GM18858 (cell line): ENCODE measurements around the gene AHRR.

Experiments
- ATAC-seq: cut with Tn5 transposase; IDR thresholded peaks from one replicate; pipeline ENCODE4 v1.9.1; 2021; ENCODE audit not compliant: unreplicated experiment

The AHRR gene

GRCh38 chr5:345404-346195 is 24.1 kb downstream of the AHRR start:
- ATAC-seq: no peak

DNA sequence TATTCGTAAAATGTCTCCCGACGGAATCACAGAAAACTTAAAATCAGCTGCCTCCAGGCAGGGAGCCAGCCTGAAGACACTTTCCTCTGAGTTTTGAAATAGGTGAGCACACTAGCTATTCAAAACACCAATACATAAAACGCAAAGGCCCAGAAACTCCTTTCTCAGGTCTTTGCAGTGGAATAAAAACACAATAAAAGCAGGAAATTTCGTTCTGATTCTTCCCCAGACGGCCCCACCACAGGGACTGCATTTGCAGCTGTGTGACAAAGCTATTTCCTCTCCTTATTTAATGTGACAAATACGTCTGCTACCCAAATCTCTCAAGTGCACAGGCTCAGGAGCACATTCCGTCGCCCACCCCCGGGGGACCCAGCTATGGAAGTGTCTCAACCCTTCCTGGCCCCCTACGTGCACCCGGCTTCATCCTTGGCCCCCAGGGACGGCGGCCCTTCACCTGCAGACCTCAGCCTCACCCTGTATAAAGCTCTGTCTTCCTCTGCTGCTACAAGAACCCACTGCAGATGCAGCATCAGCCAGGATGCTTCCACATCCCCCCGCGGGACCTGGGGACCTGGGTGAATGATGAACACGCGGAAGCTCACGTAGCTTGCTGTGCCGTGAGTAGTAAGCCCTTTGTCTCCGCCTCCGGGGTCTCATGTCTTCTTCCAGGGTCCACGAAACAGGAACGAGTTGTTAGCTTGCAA is 24.9 kb downstream of the AHRR start:
- ATAC-seq: no peak

DNA sequence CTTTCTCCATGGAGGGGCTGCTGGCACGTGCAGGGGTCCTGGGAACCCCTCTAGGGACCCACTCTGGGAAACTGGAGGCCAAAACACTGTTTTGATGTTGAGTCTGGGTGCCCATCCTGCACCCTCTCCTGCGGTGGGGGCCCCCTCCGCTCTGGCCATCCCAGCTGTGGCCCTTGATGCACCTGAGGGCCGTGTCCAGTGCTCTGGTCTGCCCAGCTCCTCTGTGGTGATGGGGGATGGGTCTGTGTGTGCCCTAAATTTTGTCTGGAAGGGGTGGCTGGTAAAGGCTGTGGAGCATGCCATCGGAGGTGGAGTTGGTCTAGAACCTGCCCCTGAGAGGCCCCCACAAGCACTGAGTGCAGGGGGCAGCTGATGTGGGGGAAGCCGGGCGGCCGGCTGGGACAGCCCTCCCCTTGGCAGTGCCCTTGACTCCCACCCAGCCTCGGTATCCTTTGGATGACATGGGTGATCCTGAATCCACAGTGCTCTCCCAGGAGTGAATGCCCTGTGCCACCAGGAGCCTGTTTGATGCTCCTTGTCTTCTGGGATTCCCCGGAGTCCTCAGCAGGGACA is 26.3 kb downstream of the AHRR start:
- ATAC-seq: no peak

DNA sequence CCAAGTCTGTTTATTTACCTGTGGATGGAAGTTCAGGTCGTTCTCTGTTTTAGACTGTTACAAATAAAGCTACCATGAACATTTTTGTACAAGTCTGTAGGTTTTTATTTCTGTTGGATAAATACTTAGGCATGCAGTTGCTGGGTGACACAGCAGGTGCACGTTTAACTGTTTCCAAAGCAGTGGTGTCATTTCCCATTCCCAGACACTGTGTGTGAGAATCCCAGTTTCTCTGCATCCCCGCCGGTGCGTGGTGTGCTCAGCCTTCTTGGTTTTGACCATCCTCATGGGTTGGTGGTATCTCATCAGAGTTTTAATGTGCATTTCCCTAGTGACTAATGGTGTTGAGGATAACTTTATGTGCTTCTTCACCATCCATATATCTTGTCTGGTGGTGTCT is 27.2 kb downstream of the AHRR start:
- no peak for ATAC-seq

GRCh38 chr5:350355-350754 is 28.8 kb downstream of the AHRR start:
- ATAC-seq: no peak

DNA sequence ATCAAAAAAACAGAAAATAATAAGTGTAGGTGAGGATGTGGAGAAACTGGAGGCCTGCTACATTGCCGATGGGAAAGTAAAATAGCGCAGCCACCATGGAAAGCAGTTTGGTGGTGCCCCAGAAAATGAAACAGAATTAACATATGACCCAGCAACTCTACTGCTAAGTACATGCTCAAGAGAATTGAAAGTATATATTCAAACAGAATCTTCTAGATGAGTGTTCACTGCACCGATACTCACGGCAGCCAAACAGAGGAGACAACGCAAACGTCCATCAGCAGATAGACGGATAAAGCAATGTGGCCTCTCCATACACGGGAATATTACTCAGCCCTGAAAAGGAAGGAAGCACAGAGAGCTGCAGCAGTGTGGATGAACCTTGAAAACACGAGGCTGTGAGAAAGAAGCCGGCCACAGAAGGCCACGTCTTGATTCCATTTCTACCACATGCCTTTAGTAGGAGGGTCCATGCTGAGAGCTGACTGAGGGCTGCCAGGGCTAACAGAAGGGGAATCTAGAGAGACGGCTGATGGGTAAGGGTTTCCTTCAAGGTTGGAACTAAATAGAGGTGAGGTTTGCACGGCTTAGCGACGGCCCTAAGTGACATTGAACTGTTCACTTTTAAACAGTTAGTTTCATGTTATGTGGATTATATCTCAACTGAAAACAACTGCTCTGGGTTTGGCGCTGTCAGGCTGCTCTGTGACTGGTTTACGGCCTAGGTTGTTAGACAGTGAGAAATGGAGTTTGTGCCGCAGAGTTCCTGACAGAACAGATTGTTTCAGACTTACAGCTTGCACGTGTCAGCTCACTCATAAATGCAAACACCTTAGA is 29.8 kb downstream of the AHRR start:
- ATAC-seq: no peak

GRCh38 chr5:351921-352245 is 30.4 kb downstream of the AHRR start:
- ATAC-seq: no peak

DNA sequence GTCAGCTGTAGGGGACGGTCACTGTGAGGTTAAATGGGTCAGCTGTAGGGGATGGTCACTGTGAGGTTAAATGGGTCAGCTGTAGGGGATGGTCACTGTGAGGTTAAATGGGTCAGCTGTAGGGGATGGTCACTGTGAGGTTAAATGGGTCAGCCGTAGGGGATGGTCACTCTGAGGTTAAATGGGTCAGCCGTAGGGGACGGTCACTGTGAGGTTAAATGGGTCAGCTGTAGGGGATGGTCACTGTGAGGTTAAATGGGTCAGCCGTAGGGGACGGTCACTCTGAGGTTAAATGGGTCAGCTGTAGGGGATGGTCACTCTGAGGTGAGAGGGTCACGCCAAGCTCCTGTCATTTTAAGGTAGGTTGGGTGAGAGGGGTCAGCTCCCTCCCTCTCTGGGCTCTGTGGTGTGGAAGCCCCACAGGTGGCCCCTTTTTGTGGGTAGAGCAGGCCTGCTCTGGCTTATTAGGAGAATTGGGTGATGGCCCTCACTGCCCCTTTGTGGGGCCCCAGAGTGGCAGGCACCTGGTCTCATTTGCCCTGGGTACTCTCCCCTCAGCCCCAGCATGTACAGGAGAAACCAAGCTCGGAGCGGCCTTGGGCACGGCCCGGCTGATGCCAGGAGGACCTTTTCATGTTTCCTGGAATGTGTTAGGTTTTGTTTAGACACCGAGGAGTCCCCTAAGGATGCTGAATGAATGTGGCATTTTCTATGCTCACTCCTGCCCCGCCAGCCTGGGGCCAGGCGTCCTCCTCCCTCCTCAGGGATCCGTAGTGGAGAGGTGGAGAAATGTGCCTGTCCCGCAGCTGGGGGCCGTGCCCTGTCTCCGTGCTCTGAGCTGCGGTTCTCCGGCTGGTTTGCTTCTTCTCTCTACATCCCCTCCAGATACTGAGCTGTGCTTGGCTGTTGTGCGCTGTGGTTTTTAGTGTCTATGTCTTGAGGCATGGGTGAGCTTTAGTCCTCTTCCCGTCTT is 31.4 kb downstream of the AHRR start:
- no peak for ATAC-seq

DNA sequence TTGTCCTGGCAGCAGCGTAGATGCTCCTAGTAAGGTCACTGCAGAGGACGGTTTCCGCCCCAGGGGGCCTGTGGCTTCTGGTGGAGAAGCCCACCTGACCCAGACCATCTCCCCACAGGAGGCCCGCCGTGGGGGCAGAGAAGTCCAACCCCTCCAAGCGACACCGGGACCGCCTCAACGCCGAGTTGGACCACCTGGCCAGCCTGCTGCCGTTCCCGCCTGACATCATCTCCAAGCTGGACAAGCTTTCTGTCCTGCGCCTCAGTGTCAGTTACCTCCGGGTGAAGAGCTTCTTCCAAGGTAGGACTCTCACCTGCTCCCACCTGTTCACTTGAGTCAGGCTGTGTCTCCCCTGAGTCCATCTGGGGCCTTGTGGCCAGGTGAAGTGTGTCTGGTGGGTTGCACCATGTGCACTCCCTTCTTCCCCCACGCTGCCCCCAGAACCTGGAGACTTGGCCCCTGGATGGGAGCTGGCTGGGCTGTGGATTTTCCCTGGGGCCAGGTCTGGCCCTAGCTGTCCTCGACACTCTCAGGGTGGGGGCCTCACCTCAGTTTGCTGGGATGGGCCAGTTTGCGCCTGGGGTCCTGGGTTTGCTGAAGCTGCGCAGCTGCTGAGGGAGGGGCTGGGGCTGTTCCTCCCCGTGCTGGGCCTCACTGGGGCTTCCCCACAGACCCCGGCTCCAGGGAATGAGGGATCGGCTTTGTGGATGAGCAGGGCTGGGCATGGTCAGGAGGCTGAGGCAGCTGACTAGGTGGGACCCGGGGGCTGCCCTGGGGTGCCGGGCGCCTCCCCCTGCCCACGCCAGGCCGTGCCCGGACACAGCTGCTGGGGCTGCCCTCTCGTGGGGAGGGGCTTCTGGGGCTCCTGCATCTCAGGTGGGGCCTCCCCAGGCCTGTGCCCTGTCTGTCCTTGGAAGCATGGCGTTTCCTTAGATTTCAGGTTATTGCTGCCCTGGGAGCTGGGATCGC is 32.4 kb downstream of the AHRR start:
- no peak for ATAC-seq

GRCh38 chr5:354581-355378 is 33.3 kb downstream of the AHRR start:
- ATAC-seq: no peak

GRCh38 chr5:355379-355935 is 33.9 kb downstream of the AHRR start:
- ATAC-seq: no peak

- ATAC-seq: no peak
These were observed 34.4 kb downstream of the AHRR start for GRCh38 chr5:355958-356357.

DNA sequence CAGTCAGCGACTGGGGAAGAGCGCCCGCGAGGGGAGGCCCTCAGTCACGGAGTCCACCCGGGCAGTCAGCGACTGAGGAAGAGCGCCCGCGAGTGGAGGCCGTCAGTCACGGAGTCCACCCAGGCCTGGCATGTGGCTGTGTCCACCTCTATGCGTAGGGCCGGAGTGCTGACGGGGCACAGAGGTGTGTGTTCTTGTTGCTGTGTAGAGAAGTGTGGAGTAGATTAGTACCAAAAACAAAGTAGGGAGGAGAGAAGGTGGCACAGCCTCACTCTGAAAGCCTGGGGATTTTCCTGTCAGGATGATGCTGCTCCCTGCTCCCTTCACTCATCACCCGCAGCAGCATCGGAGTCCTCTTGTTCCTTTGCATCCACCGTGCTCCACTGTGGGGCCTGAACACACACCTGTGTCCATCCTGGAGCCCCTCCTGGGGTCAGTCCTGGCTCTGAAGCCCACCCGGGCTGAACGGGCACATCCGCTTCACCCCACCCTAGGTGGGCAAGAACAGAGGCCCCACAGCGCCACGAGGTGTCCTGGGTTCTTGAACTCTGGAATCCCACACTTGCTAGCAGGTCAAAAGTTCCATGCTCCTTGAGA is 37.9 kb downstream of the AHRR start:
- no peak for ATAC-seq

DNA sequence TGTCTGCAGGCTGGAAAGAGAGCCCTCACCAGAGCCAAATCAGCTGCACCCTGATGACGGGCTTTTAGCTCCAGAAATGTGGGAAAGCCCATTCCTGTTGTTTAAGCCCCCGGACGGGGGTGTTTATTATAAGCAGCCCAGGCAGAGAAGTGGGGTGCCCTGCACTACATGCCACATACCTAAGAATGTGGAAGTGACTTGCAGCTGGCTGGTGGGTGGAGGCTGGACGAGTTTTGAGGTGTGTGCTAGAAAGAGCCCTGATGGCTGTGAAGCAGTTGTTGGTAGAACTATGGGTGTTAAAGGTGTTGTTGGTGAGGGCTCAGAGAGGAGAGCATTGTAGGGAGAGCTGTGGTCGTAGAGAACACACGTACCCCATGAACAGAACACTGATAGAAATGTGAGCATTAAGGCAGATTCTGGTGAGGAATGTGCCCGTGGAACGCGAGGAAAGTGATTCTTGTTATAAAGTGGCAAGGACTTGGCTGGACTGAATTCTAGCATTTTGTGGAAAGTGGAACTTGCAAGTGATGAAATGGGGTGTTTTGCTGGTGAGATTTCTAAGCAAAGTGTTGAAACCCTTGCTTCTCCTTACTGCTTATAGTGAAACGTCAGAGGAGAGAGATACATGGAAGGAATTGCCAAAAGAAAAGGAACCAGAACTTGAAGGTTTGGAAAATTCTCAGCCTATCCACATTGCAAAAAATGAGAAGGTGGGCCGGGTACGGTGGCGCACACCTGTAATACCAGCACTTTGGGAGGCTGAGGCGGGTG is 38.9 kb downstream of the AHRR start:
- ATAC-seq: no peak

DNA sequence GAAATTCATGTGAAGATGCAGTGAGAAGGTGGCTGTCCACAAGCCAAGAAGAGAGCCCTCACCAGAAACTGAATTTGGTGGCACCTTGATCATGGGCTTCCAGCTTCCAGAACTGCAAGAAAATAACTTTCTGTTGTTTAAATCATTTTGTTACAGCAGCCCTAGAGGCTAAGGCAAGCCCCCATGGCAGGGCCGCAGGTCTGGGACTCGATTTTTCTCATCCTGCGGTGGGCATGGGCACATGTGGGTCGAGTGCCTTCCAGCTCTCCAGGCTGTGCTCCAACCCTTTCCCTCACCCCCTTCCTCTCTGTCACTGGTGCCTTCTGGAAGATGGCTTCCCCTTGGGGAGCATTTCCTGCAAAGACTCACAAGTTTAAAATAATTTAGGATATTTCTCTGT is 40.7 kb downstream of the AHRR start:
- no peak for ATAC-seq

DNA sequence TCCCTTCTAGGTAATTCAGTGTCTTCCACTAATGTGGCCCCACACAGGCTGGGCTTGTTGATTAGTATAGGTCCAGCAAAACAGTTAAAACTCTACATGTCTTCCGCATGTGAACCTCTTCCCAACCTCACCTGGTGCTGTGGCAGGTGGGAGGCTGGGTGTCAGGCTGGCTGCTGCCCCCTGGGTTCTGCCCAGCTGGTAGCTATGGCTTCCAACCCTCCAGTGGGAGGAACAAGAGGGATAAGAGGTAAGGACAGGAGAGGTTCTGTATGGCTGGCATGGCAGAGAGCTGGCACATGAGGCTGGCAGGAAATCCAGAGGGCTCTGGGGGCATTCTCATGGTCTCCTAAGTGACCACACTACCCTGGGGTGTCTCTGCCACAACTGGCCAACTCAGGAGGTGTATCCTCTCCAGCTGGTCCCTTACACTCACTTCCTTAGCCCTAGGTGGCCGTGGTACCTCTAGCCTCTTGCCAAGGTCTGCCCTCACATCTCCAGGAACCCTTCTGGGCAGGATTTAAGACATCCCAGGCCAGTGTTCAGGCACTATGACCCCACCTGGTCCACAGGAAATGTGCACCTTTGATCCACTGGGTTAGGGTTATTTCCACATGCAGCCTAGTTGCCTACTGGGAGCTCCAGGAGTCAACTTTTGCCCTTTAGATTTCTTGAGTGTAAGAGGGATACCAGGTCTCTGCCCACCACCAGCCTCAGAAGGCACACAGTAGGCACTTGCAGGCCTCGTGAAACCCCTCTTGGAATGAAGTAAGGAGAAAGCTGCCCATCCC is 41.7 kb downstream of the AHRR start:
- ATAC-seq: no peak
